HG02943 (cell line): Measurements from ENCODE around the gene OTOG.

Experiments used
- ATAC-seq: cut with Tn5 transposase; IDR thresholded peaks from one replicate; pipeline ENCODE4 v1.9.1; 2021; ENCODE audit warnings: mild to moderate bottlenecking, low read depth, moderate library complexity; ENCODE audit not compliant: unreplicated experiment

The OTOG gene

DNA sequence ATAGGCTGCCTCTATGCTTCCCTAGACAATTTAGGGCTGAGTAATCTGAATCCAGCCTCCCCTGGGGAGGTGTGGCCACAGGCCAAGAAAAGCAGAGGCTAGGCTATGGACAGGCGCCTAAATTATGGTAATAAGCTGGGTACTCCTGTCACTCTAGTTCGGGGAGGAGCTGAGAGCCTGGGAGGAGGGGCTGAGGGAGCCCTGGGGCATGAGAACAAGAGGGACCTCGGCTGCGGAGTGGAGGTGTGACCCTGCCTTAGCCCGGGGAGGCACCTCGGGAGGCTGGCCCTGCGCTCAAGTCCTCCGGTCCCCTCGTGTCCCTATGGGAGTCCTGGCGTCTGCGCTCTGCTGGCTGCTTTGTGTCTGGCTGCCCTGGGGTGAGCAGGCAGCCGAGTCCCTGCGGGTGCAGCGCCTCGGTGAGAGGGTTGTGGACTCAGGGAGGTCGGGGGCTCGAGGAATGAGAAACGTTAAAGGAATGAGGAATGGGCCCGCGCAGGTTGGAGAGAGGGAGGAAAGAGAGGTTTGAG, at the start of gene OTOG:
TSS of gene OTOG (plus strand) at position 209 of the 527 bp plus-strand sequence. CDS start at position 323, 114 bp downstream.
- ATAC-seq = no peak

- no peak for ATAC-seq
Observed at GRCh38 chr11:17498058-17498457, 49.0 kb upstream of the OTOG start.

GRCh38 chr11:17498475-17498874, 48.6 kb upstream of the OTOG start:
- no peak for ATAC-seq

- no peak for ATAC-seq
Observed at GRCh38 chr11:17500673-17501072, 46.4 kb upstream of the OTOG start.

GRCh38 chr11:17502630-17503029, 44.4 kb upstream of the OTOG start:
- no peak for ATAC-seq

DNA sequence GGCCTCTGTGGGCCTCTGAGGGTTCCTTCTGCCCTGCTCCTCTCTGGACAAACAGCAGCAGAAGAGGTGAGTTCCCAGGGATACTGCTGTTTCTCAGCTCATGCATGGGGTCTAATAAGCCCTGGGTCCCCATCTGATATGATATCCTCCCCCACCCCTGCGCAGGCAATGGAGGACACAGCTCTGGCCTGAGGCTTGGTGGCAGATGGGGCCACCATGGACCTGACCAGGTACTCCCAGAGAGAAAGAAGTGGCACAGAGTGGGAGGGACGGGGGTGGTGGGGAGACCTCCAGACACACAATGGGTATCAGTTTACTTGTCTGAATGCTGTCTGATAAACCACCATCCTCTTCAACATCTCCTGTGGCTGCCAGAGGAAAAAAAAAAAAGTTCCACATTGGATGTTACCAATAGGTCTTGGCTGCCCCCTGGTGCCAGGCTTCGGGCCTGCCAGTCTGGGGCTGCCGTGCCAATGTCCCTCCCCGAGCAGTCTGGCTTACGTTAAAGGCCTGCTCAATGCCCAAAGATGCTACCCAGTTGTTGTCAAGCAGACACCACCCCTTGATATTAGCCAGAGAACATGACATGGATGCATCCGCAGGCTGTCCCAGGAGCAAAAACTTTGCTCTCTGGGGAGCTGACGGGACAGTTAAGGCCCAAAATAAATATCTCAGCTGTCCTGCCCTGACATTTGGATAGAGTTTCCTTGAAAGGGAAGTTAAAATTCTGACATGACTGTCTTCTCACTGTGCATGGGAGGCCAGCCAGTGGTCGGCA, 42.5 kb upstream of the OTOG start:
- no peak for ATAC-seq

DNA sequence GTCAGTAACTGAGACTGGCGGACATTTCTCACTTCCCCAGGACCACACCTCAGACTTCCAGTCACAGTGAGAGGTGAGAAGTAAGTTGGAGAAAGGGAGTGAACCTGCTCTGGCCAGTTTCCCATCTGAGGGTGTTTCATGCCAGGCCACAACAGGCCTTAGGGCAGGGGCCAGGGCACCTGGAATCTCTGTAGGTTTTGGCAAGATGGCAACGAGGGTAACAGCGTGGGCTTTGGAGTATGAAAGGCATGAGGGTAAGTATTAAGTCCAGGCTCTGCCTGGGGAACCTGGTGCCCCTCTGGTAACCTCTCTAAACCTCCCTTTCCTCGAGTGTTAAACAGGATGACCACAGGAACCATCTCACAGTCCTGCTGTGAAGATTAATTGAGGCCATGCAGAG, 41.9 kb upstream of the OTOG start:
- ATAC-seq = no peak

GRCh38 chr11:17506314-17506713, 40.7 kb upstream of the OTOG start:
- no peak for ATAC-seq

GRCh38 chr11:17506942-17507341, 40.1 kb upstream of the OTOG start:
- no peak for ATAC-seq

- no peak for ATAC-seq
Observed at GRCh38 chr11:17507773-17508172, 39.3 kb upstream of the OTOG start.

GRCh38 chr11:17508306-17508705, 38.8 kb upstream of the OTOG start:
- ATAC-seq = no peak

- no peak for ATAC-seq
Observed at GRCh38 chr11:17508791-17509190, 38.3 kb upstream of the OTOG start.

GRCh38 chr11:17510507-17511206, 36.4 kb upstream of the OTOG start:
- ATAC-seq = no peak

GRCh38 chr11:17511571-17511970, 35.5 kb upstream of the OTOG start:
- ATAC-seq = no peak

DNA sequence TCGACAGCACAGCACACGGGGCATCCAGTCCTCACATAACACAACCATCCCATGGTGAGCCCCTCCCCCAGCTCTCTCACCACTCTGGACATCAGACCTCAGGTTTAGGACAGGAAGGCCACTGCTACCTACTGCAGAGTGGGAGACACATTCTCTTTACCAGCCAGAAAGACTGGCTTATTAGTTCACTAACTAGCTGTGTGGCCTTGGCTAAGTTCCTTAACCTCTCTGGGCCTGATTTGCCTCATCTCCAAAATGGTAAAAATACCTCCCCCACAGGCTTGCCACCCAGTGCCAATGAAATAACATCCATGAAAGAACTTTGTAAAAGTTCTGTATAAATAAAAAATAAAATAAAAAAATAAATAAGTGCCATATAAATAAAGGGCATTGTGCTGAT, 35.0 kb upstream of the OTOG start:
- no peak for ATAC-seq

- no peak for ATAC-seq
Observed at GRCh38 chr11:17513853-17514252, 33.2 kb upstream of the OTOG start.

DNA sequence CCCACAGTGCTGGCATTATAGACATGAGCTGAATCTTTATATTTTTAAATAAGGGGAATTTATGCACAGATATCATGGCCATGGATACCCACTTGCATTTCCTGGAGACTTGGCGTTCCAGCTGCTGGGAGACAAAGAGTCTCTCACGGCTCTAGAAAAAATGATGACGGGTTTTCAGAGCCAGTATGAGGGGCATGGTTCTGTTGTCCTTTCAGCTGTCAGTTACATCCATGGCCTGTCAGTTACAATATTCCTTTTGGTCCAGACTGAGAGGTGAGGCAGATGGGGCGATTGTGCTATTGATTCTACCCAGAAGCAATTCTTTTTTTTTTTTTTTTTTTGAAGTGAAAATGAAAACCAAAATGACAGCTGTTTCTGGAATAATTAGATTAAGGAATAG, 32.6 kb upstream of the OTOG start:
- ATAC-seq = no peak

DNA sequence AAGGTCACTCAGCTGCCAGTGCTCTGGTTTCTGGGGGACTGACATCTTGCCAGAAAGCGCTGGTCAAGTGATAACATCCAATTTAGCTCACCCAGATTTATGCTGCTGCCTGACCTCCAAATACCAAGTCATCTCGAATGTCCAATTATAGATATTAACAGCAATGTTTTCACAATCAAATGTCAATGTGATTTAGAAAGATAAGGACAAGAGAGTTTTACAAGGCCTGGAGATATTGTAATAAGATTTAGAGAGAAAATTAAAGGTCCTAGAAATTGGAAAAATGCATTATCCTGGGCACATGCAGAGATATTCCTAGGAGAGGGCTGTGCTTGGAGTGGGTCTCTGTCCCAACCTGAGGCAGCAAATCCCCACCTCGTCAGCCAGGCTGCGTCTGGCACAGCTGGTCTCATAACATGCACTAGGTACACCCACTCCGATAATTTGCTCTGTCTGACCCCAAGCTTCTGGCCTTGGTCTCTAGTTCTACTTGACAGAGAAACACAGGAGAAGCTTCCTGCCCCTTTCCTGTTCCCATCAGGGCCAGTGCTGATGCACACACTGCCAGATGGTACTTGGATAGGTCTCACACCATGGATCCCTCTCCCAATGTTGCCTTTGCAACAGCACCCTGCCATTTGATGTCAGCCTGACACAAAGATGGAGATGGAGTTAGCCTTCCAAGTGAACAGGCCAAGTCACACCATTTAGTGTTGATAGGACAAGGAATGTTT, 31.4 kb upstream of the OTOG start:
- no peak for ATAC-seq

GRCh38 chr11:17516551-17517150, 30.4 kb upstream of the OTOG start:
- ATAC-seq = no peak

DNA sequence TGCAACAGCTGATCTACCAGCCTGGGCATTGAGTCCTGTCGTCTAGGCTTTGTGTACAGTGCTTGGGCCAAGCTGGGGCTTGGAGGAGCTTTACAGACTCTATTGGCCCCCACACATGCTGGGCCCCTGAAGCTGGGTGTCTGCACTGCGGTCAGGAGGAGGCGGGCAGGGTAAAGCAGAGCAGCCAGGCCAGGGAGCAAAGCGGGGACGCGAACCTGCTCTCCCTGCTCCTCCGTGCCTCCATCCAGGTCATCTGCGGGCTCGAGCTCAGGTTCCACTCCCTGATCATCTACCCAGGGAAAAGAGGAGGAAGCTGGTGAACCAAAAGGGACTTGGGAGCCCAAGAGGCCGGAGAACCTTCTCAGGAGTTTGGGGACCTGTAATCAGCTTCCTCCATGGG, 29.9 kb upstream of the OTOG start:
- no peak for ATAC-seq

DNA sequence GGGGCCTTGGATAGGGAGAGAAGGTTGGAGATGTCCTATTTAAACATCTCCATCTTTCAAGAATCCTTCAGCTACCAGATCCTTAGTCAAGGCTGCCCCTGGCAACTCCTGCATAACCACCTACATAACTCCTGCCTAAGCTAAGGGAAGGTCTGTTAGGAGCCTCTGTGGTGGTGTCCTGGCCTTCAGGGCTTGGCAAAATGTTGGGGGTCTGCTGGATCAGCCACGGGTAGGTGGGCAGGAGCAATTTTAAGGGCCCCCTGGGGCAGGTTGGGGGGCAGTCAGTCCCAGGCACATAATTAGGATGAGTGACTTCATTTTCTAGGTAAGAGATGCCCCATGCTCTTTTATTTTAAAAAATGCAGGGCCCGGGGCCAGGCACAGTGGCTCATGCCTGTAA, 28.7 kb upstream of the OTOG start:
- ATAC-seq = no peak
